RWPE2 (cell line): ENCODE measurements around the gene CCDC92.

Experiments used
- ATAC-seq: fragments of 200-7000 bp; cut with Tn5 transposase; 3 replicates; pipeline ENCODE4 v1.9.1; 2021; ENCODE audit warnings: low read depth
- DNase-seq: peaks from one replicate; pipeline ENCODE4 v3.0.0-alpha.2; 2020; ENCODE audit warnings: low spot score
- H3K27ac ChIP-seq: fragments of 450-650 bp; 2 replicates; pipeline ENCODE4 v1.5.1; 2017; ENCODE audit warnings: mild to moderate bottlenecking; ENCODE audit not compliant: poor library complexity, severe bottlenecking
- H3K27me3 ChIP-seq: fragments of 250-450 bp; sonication (Bioruptor Pico); 2 replicates; pipeline ENCODE4 v1.5.1; 2021; ENCODE audit warnings: mild to moderate bottlenecking, moderate library complexity; ENCODE audit not compliant: insufficient read depth, poor library complexity, severe bottlenecking
- H3K36me3 ChIP-seq: fragments of 250-450 bp; sonication (Bioruptor Pico); 2 replicates; pipeline ENCODE4 v1.5.1; 2020; ENCODE audit warnings: low read depth, mild to moderate bottlenecking, moderate library complexity
- H3K4me1 ChIP-seq: fragments of 250-450 bp; sonication (Bioruptor Pico); 2 replicates; pipeline ENCODE4 v1.5.1; 2021; ENCODE audit warnings: mild to moderate bottlenecking, moderate library complexity; ENCODE audit not compliant: insufficient read depth, poor library complexity, severe bottlenecking
- H3K4me3 ChIP-seq: fragments of 250-450 bp; sonication (Bioruptor Pico); 2 replicates; pipeline ENCODE4 v1.5.1; 2021; ENCODE audit warnings: mild to moderate bottlenecking, moderate library complexity; ENCODE audit not compliant: severe bottlenecking
- H3K9me3 ChIP-seq: fragments of 250-450 bp; sonication (Bioruptor Pico); 2 replicates; pipeline ENCODE4 v1.5.1; 2021; ENCODE audit warnings: mild to moderate bottlenecking, moderate library complexity; ENCODE audit not compliant: severe bottlenecking
- CTCF ChIP-seq: fragments of 450-650 bp; IDR thresholded peaks from one replicate; pipeline ENCODE4 v1.5.1; 2017; ENCODE audit warnings: mild to moderate bottlenecking, moderate library complexity; ENCODE audit not compliant: poor library complexity, severe bottlenecking

CCDC92 gene

GRCh38 chr12:124002021-124002644 lies 29.5 kb upstream of the CCDC92 start:
- no peak overlapping the region for H3K27ac ChIP-seq
- H3K4me1 ChIP-seq, result no peaks in the 10 kb centered on the region
- DNase-seq, result no peak
- H3K9me3 ChIP-seq, result no peaks in the 10 kb centered on the region
- peaks cover 43% of the 10 kb centered on the region for H3K36me3 ChIP-seq
- H3K27me3 ChIP-seq, result no peaks in the 10 kb centered on the region
- no peak for ATAC-seq
- no peak overlapping the region for H3K4me3 ChIP-seq
- no peak for TF ChIP-seq CTCF

- H3K27ac ChIP-seq, result no peak overlapping the region
- no peak for ATAC-seq
- peaks cover 43% of the 10 kb centered on the region for H3K36me3 ChIP-seq
Measured at GRCh38 chr12:124001343-124001742, 28.7 kb upstream of the CCDC92 start.

GRCh38 chr12:124000111-124000510 lies 27.5 kb upstream of the CCDC92 start:
- no peak overlapping the region for H3K4me3 ChIP-seq
- TF ChIP-seq CTCF, result no peak
- H3K4me1 ChIP-seq, result peaks cover 4% of the 10 kb centered on the region
- no peak for DNase-seq
- peaks cover 39% of the 10 kb centered on the region for H3K36me3 ChIP-seq
- no peaks in the 10 kb centered on the region for H3K27me3 ChIP-seq
- ATAC-seq, result no peak
- no peak overlapping the region for H3K27ac ChIP-seq
- H3K9me3 ChIP-seq, result no peaks in the 10 kb centered on the region

More at GRCh38 chr12:124001343-124001742, 28.7 kb upstream of the CCDC92 start:
- H3K27me3 ChIP-seq, result no peaks in the 10 kb centered on the region
- no peak overlapping the region for H3K4me3 ChIP-seq
- no peaks in the 10 kb centered on the region for H3K4me1 ChIP-seq
- no peaks in the 10 kb centered on the region for H3K9me3 ChIP-seq
- DNase-seq, result no peak
- TF ChIP-seq CTCF, result no peak

GRCh38 chr12:123998991-123999359 lies 26.3 kb upstream of the CCDC92 start:
- no peak for DNase-seq
- TF ChIP-seq CTCF, result no peak
- Histone ChIP-seq H3K27me3 (no peaks in the 10 kb centered on the region), H3K9me3 (no peaks in the 10 kb centered on the region), H3K4me3 (no peak overlapping the region), H3K4me1 (peaks cover 13% of the 10 kb centered on the region), H3K36me3 (peaks cover 33% of the 10 kb centered on the region), H3K27ac (no peak overlapping the region)
- ATAC-seq, result no peak

GRCh38 chr12:123998344-123998990 lies 25.8 kb upstream of the CCDC92 start:
- Histone ChIP-seq H3K27me3 (no peaks in the 10 kb centered on the region), H3K4me3 (no peak overlapping the region), H3K9me3 (no peaks in the 10 kb centered on the region), H3K27ac (no peak overlapping the region), H3K36me3 (peaks cover 31% of the 10 kb centered on the region), H3K4me1 (peaks cover 13% of the 10 kb centered on the region)
- ATAC-seq, result no peak
- no peak for TF ChIP-seq CTCF
- DNase-seq, result no peak
